Neural progenitor cell (in vitro differentiated cells): ENCODE measurements around the gene C14orf132. TPM values are rescaled to one million over a fixed set of nuclear protein-coding genes. Genes with fewer than 3 reads are reported as not detected.
A peak's percentile ranks its signal among the peaks of the same experiment; 100 is the strongest.

Experiments used
- DNase-seq: peaks from one replicate; pipeline ENCODE4 v3.0.0-alpha.2; 2016; ENCODE audit warnings: low spot score
- H2AFZ ChIP-seq: fragments of 200-600 bp; sonication (generic); replicated peaks from 2 replicates; pipeline ENCODE4 v1.6.1; 2016; ENCODE audit warnings: antibody characterized with exemption
- H3F3A ChIP-seq: fragments of 200-600 bp; sonication (generic); 2 replicates; pipeline ENCODE4 v1.6.1; 2016; ENCODE audit warnings: antibody characterized with exemption, low read depth
- H3K27ac ChIP-seq: fragments of 200-600 bp; sonication (generic); 2 replicates; pipeline ENCODE4 v1.5.1; 2016; ENCODE audit warnings: mild to moderate bottlenecking
- H3K27me3 ChIP-seq: fragments of 200-600 bp; sonication (generic); 2 replicates; pipeline ENCODE4 v1.6.1; 2016; ENCODE audit warnings: mild to moderate bottlenecking, moderate library complexity
- H3K36me3 ChIP-seq: fragments of 200-600 bp; sonication (generic); 2 replicates; pipeline ENCODE4 v1.5.1; 2016
- H3K4me1 ChIP-seq: fragments of 200-600 bp; sonication (generic); 2 replicates; pipeline ENCODE4 v1.6.1; 2016; ENCODE audit warnings: mixed run types
- H3K4me2 ChIP-seq: fragments of 200-600 bp; sonication (generic); 2 replicates; pipeline ENCODE4 v1.6.1; 2016
- H3K4me3 ChIP-seq: fragments of 200-600 bp; sonication (generic); 2 replicates; pipeline ENCODE4 v1.5.1; 2016
- H3K79me2 ChIP-seq: fragments of 200-600 bp; sonication (generic); 2 replicates; pipeline ENCODE4 v1.6.1; 2016; ENCODE audit warnings: low read depth
- H3K9ac ChIP-seq: fragments of 200-600 bp; sonication (generic); 2 replicates; pipeline ENCODE4 v1.6.1; 2016
- H3K9me3 ChIP-seq: fragments of 200-600 bp; sonication (generic); 2 replicates; pipeline ENCODE4 v1.5.1; 2016; ENCODE audit warnings: low read depth
- H4K20me1 ChIP-seq: fragments of 200-600 bp; sonication (generic); 2 replicates; pipeline ENCODE4 v1.6.1; 2016; ENCODE audit warnings: low read depth
- H3K27ac Mint-ChIP-seq: 3 replicates; pipeline ENCODE4 v1.8.0; 2021; ENCODE audit warnings: mixed read lengths
- H3K27me3 Mint-ChIP-seq: 2 replicates; pipeline ENCODE4 v1.8.0; 2022; ENCODE audit warnings: low read depth, mild to moderate bottlenecking, inconsistent platforms, moderate library complexity, mixed read lengths; ENCODE audit not compliant: insufficient read depth
- H3K36me3 Mint-ChIP-seq: 3 replicates; pipeline ENCODE4 v1.8.0; 2021; ENCODE audit warnings: mixed read lengths
- H3K4me1 Mint-ChIP-seq: 3 replicates; pipeline ENCODE4 v1.8.0; 2021; ENCODE audit warnings: mixed read lengths
- H3K4me3 Mint-ChIP-seq: 3 replicates; pipeline ENCODE4 v1.8.0; 2021; ENCODE audit warnings: mild to moderate bottlenecking, moderate library complexity, mixed read lengths
- H3K9me3 Mint-ChIP-seq: 3 replicates; pipeline ENCODE4 v1.8.0; 2020; ENCODE audit warnings: mixed read lengths
- CTCF ChIP-seq: fragments of 200-600 bp; sonication (generic); IDR thresholded peaks from 2 replicates; pipeline ENCODE4 v1.5.1; 2017; ENCODE audit warnings: antibody characterized with exemption, mild to moderate bottlenecking
- EZH2 ChIP-seq: fragments of 200-600 bp; sonication (generic); IDR thresholded peaks from 2 replicates; pipeline ENCODE4 v1.6.1; 2017; ENCODE audit warnings: antibody characterized with exemption, mild to moderate bottlenecking, moderate library complexity
- EZH2phosphoT487 ChIP-seq: fragments of 200-600 bp; sonication (generic); IDR thresholded peaks from 2 replicates; pipeline ENCODE4 v1.6.1; 2017; ENCODE audit warnings: antibody characterized with exemption
- total RNA-seq: library from RNA; depleted of rRNA; stranded (reverse); fragments of >200 nt; gene quantifications from 2 replicates; pipeline ENCODE4 v1.2.3, GENCODE V29; 2015; ENCODE audit warnings: low replicate concordance

Gene C14orf132
- total RNA-seq, 1 donor from 2014 or later: 8.1 TPM

GRCh38 chr14:96035456-96035855, 3.7 kb upstream of the C14orf132 start:
- no peaks in the 10 kb centered on the region for H3K36me3 Mint-ChIP-seq
- Histone ChIP-seq H2AFZ (no peak overlapping the region), H3K27ac (no peak overlapping the region), H3K27me3 (peaks cover 51% of the 10 kb centered on the region), H3K79me2 (no peaks in the 10 kb centered on the region), H4K20me1 (peaks cover 8% of the 10 kb centered on the region), H3F3A (peaks cover 7% of the 10 kb centered on the region), H3K4me1 (peaks cover 3% of the 10 kb centered on the region), H3K4me3 (no peak overlapping the region), H3K36me3 (no peaks in the 10 kb centered on the region), H3K9me3 (no peaks in the 10 kb centered on the region), H3K9ac (no peak overlapping the region), H3K4me2 (no peak overlapping the region)
- H3K4me3 Mint-ChIP-seq: no peak overlapping the region
- peaks cover 18% of the 10 kb centered on the region for H3K4me1 Mint-ChIP-seq
- no peak overlapping the region for H3K27ac Mint-ChIP-seq
- no peak for DNase-seq
- H3K9me3 Mint-ChIP-seq: no peaks in the 10 kb centered on the region
- H3K27me3 Mint-ChIP-seq: peaks cover 17% of the 10 kb centered on the region
- TF ChIP-seq EZH2phosphoT487 (no peak), CTCF (no peak), EZH2 (no peak)

GRCh38 chr14:96037891-96038557, 1.1 kb upstream of the C14orf132 start:
- Histone ChIP-seq H3K27me3 (peaks cover 63% of the 10 kb centered on the region), H3K9me3 (no peaks in the 10 kb centered on the region), H3K4me1 (peaks cover 3% of the 10 kb centered on the region), H3K4me3 (no peak overlapping the region), H3K27ac (no peak overlapping the region), H3F3A (peaks cover 7% of the 10 kb centered on the region), H3K79me2 (no peaks in the 10 kb centered on the region), H3K36me3 (no peaks in the 10 kb centered on the region), H3K4me2 (no peak overlapping the region), H2AFZ (no peak overlapping the region), H4K20me1 (peaks cover 11% of the 10 kb centered on the region), H3K9ac (no peak overlapping the region)
- H3K36me3 Mint-ChIP-seq: peaks cover 14% of the 10 kb centered on the region
- no peaks in the 10 kb centered on the region for H3K9me3 Mint-ChIP-seq
- no peak for DNase-seq
- no peak overlapping the region for H3K27ac Mint-ChIP-seq
- H3K4me3 Mint-ChIP-seq: peak overlapping the region; percentile 88
- peaks cover 31% of the 10 kb centered on the region for H3K4me1 Mint-ChIP-seq
- TF ChIP-seq CTCF (no peak), EZH2phosphoT487 (no peak), EZH2 (no peak)
- H3K27me3 Mint-ChIP-seq: peaks cover 18% of the 10 kb centered on the region

- Mint-ChIP-seq H3K4me3 (peak overlapping the region; percentile 88), H3K27ac (peak overlapping the region; percentile 59), H3K4me1 (peaks cover 31% of the 10 kb centered on the region), H3K27me3 (peaks cover 18% of the 10 kb centered on the region), H3K36me3 (peaks cover 18% of the 10 kb centered on the region), H3K9me3 (no peaks in the 10 kb centered on the region)
- peaks cover 3% of the 10 kb centered on the region for H3K4me1 ChIP-seq
- H3K4me2 ChIP-seq: peak overlapping the region; percentile 94
- peaks cover 7% of the 10 kb centered on the region for H3F3A ChIP-seq
- no peaks in the 10 kb centered on the region for H3K9me3 ChIP-seq
- peak overlapping the region; percentile 89 for H3K4me3 ChIP-seq
- peak; percentile 38 for DNase-seq
- TF ChIP-seq EZH2: no peak
- no peak for TF ChIP-seq CTCF
- TF ChIP-seq EZH2phosphoT487: no peak
- H2AFZ ChIP-seq: no peak overlapping the region
- no peak overlapping the region for H3K9ac ChIP-seq
- no peak overlapping the region for H3K27ac ChIP-seq
- H3K79me2 ChIP-seq: no peaks in the 10 kb centered on the region
- H4K20me1 ChIP-seq: peaks cover 11% of the 10 kb centered on the region
- no peaks in the 10 kb centered on the region for H3K36me3 ChIP-seq
- H3K27me3 ChIP-seq: peaks cover 63% of the 10 kb centered on the region
These were observed 623 bp upstream of the C14orf132 start for GRCh38 chr14:96038558-96038919.
